GM12872 (cell line): Measurements from ENCODE around the gene TBXAS1.

ENCODE experiments used
- CTCF ChIP-seq: IDR thresholded peaks from 3 replicates; pipeline ENCODE4 v1.5.1; 2011; ENCODE audit warnings: low read depth, mild to moderate bottlenecking, low read length, moderate library complexity; ENCODE audit not compliant: insufficient read depth

The TBXAS1 gene

GRCh38 chr7:139838876-139839275 is 9.8 kb downstream of the TBXAS1 start:
- TF ChIP-seq CTCF = no peak

- TF ChIP-seq CTCF = no peak
Observed at GRCh38 chr7:139840776-139841175, 11.7 kb downstream of the TBXAS1 start.

GRCh38 chr7:139842401-139843210 is 13.5 kb downstream of the TBXAS1 start:
- TF ChIP-seq CTCF = no peak

GRCh38 chr7:139844779-139845442 is 15.8 kb downstream of the TBXAS1 start:
- no peak for TF ChIP-seq CTCF

- TF ChIP-seq CTCF = no peak
Observed at GRCh38 chr7:139845443-139845805, 16.4 kb downstream of the TBXAS1 start.

- no peak for TF ChIP-seq CTCF
Observed at GRCh38 chr7:139846297-139846696, 17.2 kb downstream of the TBXAS1 start.

- TF ChIP-seq CTCF = no peak
Observed at GRCh38 chr7:139848274-139848673, 19.2 kb downstream of the TBXAS1 start.
